Testis (tissue), 3 donors: ENCODE results near the gene GLMP. TPM values are rescaled to one million over a fixed set of nuclear protein-coding genes. Genes with fewer than 3 reads are reported as not detected.
A peak's percentile ranks its signal among the peaks of the same experiment; 100 is the strongest.

Experiments
- DNase-seq: peaks from one replicate; pipeline ENCODE4 v3.0.0-alpha.2; 2019
- H3K27ac ChIP-seq, 2 donors: fragments of 200-600 bp; sonication (generic); one replicate each; pipeline ENCODE4 v1.5.1; 2019
- H3K27me3 ChIP-seq: fragments of 200-600 bp; sonication (generic); one replicate; pipeline ENCODE4 v1.5.1; 2019
- H3K36me3 ChIP-seq: fragments of 200-600 bp; sonication (generic); one replicate; pipeline ENCODE4 v1.5.1; 2017; ENCODE audit warnings: low read depth; ENCODE audit errors: missing control alignments
- H3K4me1 ChIP-seq: fragments of 200-600 bp; sonication (generic); one replicate; pipeline ENCODE4 v1.5.1; 2019
- H3K4me3 ChIP-seq, 2 donors: fragments of 200-600 bp; sonication (generic); one replicate each; pipeline ENCODE4 v1.5.1; 2017 to 2019
- H3K9me3 ChIP-seq: fragments of 200-600 bp; sonication (generic); one replicate; pipeline ENCODE4 v1.5.1; 2017
- POLR2A ChIP-seq: fragments of 450-650 bp; IDR thresholded peaks from one replicate; pipeline ENCODE4 v1.6.1; 2017; ENCODE audit warnings: antibody characterized with exemption, mild to moderate bottlenecking, moderate library complexity
- WGBS, 2 donors: methylation state at CpG; one replicate each; pipeline ENCODE4 v1.1.5; 2018; 5-methylcytosine and 5-hydroxymethylcytosine counted together
- intact Hi-C: fragments of 100-400 bp; cut with DNase I; formaldehyde crosslinking; loops from one replicate; pipeline ENCODE4 v1.15.1; 2023; ENCODE audit warnings: low total_unique reads
- polyA plus RNA-seq: library from polyadenylated mRNA; stranded (reverse); fragments of 350-450 nt; fragmentation: Illumina TruSeq; extraction: RNeasy Lipid Tissue Mini Kit (QIAGEN cat#74804); gene quantifications from one replicate; pipeline ENCODE4 v1.2.3, GENCODE V29; 2014; ENCODE audit warnings: low read depth, low replicate concordance; ENCODE audit not compliant: insufficient read depth
- total RNA-seq, 2 donors: library from RNA; depleted of rRNA; stranded (reverse); fragments of >200 nt; gene quantifications; one replicate each; pipeline ENCODE4 v1.2.3, GENCODE V29; 2016
- TF ChIP-seq, protein P1 (sequence below), 3 experiments: fragments of 450-650 bp in 2 of 3; fragments of 200-600 bp in 1 of 3; sonication (generic) in 1 of 3; IDR thresholded peaks; one replicate each; pipeline ENCODE4 v1.5.1; 2016 to 2019; ENCODE audit warnings: antibody characterized with exemption in 3 of 3, mild to moderate bottlenecking in 2 of 3, moderate library complexity in 1 of 3

GLMP gene
- total and polyA plus RNA-seq, 3 donors from 2014 or later, result 26.1 to 45.7 (median 31.8) TPM

DNA sequence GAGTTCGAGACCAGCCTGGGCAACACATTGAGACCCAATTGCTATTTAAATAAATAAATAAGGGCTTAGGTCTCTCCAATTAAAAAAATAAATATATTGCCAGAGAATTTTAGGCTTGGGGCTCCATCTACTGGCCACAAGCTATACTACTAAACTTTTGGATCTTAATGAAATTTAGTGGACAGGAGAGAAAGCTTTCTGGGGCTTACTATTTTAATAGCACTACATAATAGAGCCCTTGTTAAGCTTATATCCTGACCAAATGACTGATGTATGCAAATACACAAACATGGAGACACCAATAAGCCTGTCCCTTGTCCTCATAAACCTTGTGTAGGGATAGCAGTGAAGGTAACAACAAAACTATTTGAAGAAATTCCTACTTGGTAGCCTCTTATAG, 24.2 kb upstream of the GLMP start:
- intact Hi-C loops, result no loop called here
- no peak overlapping the region for H3K4me3 ChIP-seq

DNA sequence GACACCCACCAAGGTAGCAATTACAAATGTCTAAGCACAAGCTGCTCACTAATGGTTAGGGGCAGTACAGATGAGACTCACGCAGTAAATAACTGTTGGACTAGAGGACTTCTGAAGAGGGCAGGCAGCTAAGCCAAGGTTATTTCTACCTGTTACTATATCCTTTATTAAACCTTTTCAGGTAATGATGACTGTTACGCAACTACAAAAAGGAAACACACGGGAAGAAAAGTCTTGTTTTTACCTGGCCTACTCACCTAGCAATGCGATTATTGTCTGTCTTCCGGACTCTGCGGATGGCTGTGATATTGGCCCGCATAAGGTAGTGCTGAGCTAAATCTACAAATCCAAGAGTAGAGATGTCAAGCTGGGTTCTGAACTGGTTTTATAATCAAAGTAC, 21.4 kb upstream of the GLMP start:
- 91% methylated on average over 7 of the region's 7 CpGs for WGBS, 2 donors
- no peak for DNase-seq
- Histone ChIP-seq H3K9me3 (no peaks in the 10 kb centered on the region), H3K4me1 (no peaks in the 10 kb centered on the region), H3K27me3 (no peaks in the 10 kb centered on the region), H3K27ac (no peak overlapping the region), H3K4me3 (no peak overlapping the region), H3K36me3 (no peaks in the 10 kb centered on the region)
- TF ChIP-seq, protein P1, sequence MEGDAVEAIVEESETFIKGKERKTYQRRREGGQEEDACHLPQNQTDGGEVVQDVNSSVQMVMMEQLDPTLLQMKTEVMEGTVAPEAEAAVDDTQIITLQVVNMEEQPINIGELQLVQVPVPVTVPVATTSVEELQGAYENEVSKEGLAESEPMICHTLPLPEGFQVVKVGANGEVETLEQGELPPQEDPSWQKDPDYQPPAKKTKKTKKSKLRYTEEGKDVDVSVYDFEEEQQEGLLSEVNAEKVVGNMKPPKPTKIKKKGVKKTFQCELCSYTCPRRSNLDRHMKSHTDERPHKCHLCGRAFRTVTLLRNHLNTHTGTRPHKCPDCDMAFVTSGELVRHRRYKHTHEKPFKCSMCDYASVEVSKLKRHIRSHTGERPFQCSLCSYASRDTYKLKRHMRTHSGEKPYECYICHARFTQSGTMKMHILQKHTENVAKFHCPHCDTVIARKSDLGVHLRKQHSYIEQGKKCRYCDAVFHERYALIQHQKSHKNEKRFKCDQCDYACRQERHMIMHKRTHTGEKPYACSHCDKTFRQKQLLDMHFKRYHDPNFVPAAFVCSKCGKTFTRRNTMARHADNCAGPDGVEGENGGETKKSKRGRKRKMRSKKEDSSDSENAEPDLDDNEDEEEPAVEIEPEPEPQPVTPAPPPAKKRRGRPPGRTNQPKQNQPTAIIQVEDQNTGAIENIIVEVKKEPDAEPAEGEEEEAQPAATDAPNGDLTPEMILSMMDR (IDR thresholded peaks at IDR 0.05), result no peak
- no peak for TF ChIP-seq POLR2A
- intact Hi-C loops, result no loop called here

More for the DNA sequence above, 24.2 kb upstream of the GLMP start:
- TF ChIP-seq, protein P1 (IDR thresholded peaks at IDR 0.05), result peak in 2 of 3 experiments; percentile 36 to 48
- TF ChIP-seq POLR2A, result no peak
- H3K9me3 ChIP-seq, result no peaks in the 10 kb centered on the region
- no peak for DNase-seq
- H3K4me1 ChIP-seq, result no peaks in the 10 kb centered on the region
- H3K27me3 ChIP-seq, result no peaks in the 10 kb centered on the region
- H3K36me3 ChIP-seq, result no peaks in the 10 kb centered on the region
- WGBS, 2 donors, result 67 to 72% methylated on average over 1 of the region's 1 CpG
- H3K27ac ChIP-seq, result no peak overlapping the region

DNA sequence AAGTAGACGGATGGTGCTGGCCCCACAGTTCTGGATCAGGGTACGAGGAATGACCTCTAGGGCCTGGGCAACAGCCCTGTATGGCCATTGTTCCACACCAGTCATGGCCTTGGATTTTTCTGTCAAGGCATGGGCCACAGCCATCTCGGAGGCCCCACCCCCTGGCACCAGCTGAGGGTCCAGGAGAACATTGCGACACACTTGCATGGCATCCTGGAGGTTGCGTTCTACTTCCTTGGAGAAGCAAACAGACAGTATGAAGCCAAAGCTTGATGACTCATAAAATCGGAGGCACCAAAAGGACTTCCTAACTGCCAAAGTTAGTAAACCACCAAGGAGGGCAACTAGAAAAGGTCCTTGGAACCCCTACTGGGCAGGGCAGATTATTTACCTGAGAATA, 15.5 kb upstream of the GLMP start:
- Histone ChIP-seq H3K9me3 (no peaks in the 10 kb centered on the region), H3K4me3 (no peak overlapping the region), H3K4me1 (no peaks in the 10 kb centered on the region), H3K27me3 (no peaks in the 10 kb centered on the region), H3K36me3 (no peaks in the 10 kb centered on the region), H3K27ac (no peak overlapping the region)
- TF ChIP-seq, protein P1 (IDR thresholded peaks at IDR 0.05), result no peak
- no peak for TF ChIP-seq POLR2A
- intact Hi-C loops, result no loop called here
- no peak for DNase-seq
- WGBS, 2 donors, result 89 to 94% methylated on average over 6 of the region's 6 CpGs

DNA sequence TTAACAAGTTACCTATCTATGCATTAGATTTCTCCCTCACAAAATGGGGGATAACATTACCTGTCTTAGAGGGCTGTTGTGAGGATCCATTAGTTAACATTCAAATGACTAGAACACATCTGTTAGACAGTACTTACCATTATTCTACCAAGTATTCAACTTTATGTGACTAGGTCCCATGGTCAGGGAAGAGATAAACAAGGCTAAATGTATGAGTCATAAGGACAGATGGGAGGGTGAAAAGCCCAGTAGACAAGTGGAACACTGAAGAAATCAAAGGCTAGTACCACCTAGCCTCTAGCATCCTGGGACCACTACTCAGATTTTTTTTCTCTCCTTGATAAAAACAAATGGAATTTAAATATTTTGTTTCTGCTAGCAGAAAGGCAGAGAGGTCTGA, 12.6 kb upstream of the GLMP start:
- no peaks in the 10 kb centered on the region for H3K27me3 ChIP-seq
- intact Hi-C loops, result no loop called here
- no peaks in the 10 kb centered on the region for H3K9me3 ChIP-seq
- H3K36me3 ChIP-seq, result no peaks in the 10 kb centered on the region
- DNase-seq, result no peak
- no peak overlapping the region for H3K4me3 ChIP-seq
- no peaks in the 10 kb centered on the region for H3K4me1 ChIP-seq
- H3K27ac ChIP-seq, result no peak overlapping the region
- no peak for TF ChIP-seq POLR2A
- TF ChIP-seq, protein P1 (IDR thresholded peaks at IDR 0.05), result no peak

DNA sequence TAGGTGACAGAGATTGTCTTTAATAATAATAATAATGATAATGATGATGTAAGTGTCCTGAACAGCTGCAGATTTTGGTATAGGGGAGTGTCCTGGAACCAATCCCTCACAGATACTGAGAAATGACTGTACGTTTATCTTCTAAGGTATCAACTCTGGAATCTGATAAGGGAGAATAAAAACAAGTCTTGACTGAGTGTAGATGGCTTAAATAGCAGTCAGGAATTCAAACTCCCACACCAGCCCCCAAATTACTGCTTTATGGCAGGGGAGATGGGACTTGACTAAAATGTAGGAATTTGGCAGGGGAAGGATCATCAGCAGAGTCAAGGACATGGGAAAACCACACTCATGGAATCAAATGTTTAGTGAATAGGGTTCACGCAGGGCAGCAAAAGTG, 9.7 kb upstream of the GLMP start:
- no peaks in the 10 kb centered on the region for H3K36me3 ChIP-seq
- no peaks in the 10 kb centered on the region for H3K9me3 ChIP-seq
- 47 to 62% methylated on average over 2 of the region's 2 CpGs for WGBS, 2 donors
- H3K4me1 ChIP-seq, result no peaks in the 10 kb centered on the region
- intact Hi-C loops, result no loop called here
- TF ChIP-seq POLR2A, result no peak
- TF ChIP-seq, protein P1 (IDR thresholded peaks at IDR 0.05), result no peak
- DNase-seq, result no peak
- H3K27me3 ChIP-seq, result no peaks in the 10 kb centered on the region
- H3K27ac ChIP-seq, result no peak overlapping the region
- H3K4me3 ChIP-seq, result no peak overlapping the region
